Astrocyte of the cerebellum (primary cell): ENCODE measurements around the gene UBE2U.
"Not testable (repeated sequence)": the region's sequence is repeated elsewhere in the genome, so short reads cannot be mapped to it uniquely, and the experiment has no call there.

Source experiments
- DNase-seq: peaks from one replicate; pipeline ENCODE4 v3.0.0-alpha.2; 2011; ENCODE audit warnings: low read depth
- H3K4me3 ChIP-seq: 2 replicates; pipeline ENCODE4 v1.5.1; 2011; ENCODE audit warnings: mild to moderate bottlenecking, low read depth, low read length, moderate library complexity
- in situ Hi-C: cut with HindIII; loops from 2 replicates; pipeline ENCODE4 v1.10.0; 2017; ENCODE audit warnings: low sequenced_read_pairs
- TF ChIP-seq, protein P1 (sequence below): IDR thresholded peaks from 2 replicates; pipeline ENCODE4 v1.5.1; 2012; ENCODE audit warnings: low read length, low read depth, moderate library complexity, mild to moderate bottlenecking; ENCODE audit errors: missing control alignments

Gene UBE2U

DNA sequence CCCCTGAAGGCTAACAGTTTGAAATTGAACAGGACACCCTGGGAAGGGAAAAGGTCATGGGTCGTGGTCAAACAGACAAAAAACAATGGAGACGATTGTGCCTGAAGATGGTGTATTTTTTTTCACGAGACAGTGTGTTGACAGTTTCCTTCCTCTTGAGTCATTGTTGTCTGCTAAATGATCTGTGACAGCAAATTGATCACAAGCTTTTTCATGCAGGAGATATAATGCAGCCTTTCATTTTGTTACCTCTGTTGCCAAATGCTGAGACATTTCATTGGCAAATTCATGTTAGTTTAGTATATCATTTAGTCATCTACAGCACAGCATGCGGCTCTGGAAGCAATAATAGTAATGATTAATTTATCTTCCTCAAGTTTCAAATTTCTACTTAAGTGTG, 27.7 kb downstream of the UBE2U start:
- DNase-seq: no peak

DNA sequence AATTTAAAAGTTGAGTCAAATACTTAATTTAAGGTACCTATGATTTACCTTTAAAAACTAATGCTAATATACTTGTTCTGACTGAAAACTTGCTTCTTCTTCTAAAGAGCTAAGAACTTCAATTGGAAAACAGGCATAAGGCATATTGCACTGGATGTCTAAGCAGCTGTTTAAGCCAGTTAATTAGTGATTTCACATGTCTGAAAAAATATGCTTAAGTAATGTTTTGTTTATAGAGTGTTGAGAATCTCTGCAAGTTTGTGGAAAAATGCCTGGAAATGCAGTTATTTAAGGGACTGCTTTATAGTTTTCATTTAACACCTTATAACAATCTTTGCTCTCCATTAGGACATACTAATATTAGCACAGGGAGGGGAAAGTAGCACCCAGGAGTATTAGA, 28.2 kb downstream of the UBE2U start:
- TF ChIP-seq, protein P1, sequence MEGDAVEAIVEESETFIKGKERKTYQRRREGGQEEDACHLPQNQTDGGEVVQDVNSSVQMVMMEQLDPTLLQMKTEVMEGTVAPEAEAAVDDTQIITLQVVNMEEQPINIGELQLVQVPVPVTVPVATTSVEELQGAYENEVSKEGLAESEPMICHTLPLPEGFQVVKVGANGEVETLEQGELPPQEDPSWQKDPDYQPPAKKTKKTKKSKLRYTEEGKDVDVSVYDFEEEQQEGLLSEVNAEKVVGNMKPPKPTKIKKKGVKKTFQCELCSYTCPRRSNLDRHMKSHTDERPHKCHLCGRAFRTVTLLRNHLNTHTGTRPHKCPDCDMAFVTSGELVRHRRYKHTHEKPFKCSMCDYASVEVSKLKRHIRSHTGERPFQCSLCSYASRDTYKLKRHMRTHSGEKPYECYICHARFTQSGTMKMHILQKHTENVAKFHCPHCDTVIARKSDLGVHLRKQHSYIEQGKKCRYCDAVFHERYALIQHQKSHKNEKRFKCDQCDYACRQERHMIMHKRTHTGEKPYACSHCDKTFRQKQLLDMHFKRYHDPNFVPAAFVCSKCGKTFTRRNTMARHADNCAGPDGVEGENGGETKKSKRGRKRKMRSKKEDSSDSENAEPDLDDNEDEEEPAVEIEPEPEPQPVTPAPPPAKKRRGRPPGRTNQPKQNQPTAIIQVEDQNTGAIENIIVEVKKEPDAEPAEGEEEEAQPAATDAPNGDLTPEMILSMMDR: no peak
- in situ Hi-C loops: loop anchor here (25.0 kb wide), 2 partner anchors 319 to 544 kb away; no protein-coding TSS in a partner anchor
- DNase-seq: no peak
- H3K4me3 ChIP-seq: no peak overlapping the region

More for the DNA sequence above, 27.7 kb downstream of the UBE2U start:
- TF ChIP-seq, protein P1: no peak
- in situ Hi-C loops: loop anchor here (25.0 kb wide), 2 partner anchors 319 to 544 kb away; no protein-coding TSS in a partner anchor
- H3K4me3 ChIP-seq: no peak overlapping the region

DNA sequence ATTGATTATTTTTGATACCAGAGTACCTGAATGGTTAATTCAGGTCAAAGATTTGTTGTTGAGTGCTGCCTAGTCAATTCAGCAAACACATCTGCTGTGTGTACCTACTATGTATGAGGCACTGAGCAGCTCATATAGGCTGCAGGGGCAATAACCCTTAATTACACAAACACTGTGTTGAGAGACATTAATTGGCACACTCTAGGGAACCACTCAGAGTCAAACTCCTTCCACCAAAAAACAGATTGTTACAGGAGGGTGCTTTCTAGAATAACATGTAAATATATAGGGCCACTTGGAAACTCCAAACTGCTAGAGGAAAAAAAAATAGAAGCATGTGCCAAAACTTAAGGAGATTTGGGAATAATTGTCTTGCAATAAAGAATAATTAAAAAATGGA, 31.3 kb downstream of the UBE2U start:
- DNase-seq: no peak
- in situ Hi-C loops: loop anchor here (25.0 kb wide), 2 partner anchors 322 to 547 kb away; no protein-coding TSS in a partner anchor
- H3K4me3 ChIP-seq: no peak overlapping the region
- TF ChIP-seq, protein P1: no peak

DNA sequence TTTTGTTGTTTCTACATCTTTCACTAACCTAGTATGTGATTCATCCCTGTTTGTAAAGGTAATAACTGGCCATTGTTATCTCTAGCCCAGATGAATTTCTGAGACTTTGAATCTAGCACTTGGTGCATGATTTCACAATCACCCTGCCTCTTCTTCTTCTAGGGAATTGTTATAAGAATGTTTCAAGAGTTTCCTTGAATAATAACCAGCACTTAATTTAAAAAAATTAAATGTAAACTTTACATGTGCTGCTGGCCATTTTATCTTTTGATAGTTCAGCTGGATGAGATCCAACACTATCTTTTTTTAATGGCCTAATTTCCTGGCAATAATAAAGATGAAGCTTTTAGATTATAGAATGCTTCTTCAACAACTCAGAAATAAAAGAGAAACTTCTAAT, 31.8 kb downstream of the UBE2U start:
- in situ Hi-C loops: loop anchor here (25.0 kb wide), 2 partner anchors 323 to 548 kb away; no protein-coding TSS in a partner anchor
- DNase-seq: no peak
- H3K4me3 ChIP-seq: no peak overlapping the region
- TF ChIP-seq, protein P1: no peak

DNA sequence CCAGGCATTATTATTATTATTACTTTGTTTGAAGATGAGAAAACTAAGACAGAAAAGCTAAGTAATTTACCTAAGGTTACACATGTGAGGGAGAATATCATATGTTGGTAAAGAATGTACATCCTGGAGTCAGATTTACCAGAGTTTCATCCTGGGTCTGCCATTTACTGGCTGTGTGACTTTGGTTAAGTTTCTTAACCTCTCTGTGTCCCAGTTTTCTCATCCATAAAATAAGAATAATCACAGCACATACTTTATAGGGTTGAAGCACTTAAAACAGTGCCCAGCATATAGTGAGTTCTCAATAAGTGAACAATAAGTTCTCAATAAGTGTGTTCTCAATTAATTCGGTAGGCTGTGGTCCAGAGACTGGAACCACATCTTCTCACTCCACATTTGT, 32.5 kb downstream of the UBE2U start:
- TF ChIP-seq, protein P1: no peak
- no peak overlapping the region for H3K4me3 ChIP-seq
- in situ Hi-C loops: loop anchor here (25.0 kb wide), 2 partner anchors 324 to 549 kb away; no protein-coding TSS in a partner anchor
- no peak for DNase-seq

DNA sequence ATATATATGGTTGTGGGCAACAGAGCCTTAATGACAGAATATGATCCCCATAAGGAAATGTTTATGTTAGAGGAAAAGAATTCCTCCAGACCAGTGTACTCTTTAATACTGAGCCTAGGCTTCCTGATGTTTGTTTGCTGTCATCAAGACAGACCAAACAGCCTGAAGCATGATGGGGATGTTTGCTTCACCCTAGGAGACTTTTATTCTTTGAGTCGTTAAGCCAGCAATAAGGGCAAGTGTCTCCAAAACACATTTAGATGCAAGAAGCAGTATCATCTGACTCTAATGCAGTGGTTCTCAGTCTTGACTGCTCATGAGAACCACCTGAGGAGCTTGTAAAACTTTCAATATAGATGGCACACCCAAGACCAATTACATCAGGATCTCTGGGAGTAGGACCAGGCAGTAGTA, 33.1 kb downstream of the UBE2U start:
- H3K4me3 ChIP-seq: no peak overlapping the region
- no peak for DNase-seq
- TF ChIP-seq, protein P1: no peak
- in situ Hi-C loops: loop anchor here (25.0 kb wide), 2 partner anchors 324 to 549 kb away; no protein-coding TSS in a partner anchor

DNA sequence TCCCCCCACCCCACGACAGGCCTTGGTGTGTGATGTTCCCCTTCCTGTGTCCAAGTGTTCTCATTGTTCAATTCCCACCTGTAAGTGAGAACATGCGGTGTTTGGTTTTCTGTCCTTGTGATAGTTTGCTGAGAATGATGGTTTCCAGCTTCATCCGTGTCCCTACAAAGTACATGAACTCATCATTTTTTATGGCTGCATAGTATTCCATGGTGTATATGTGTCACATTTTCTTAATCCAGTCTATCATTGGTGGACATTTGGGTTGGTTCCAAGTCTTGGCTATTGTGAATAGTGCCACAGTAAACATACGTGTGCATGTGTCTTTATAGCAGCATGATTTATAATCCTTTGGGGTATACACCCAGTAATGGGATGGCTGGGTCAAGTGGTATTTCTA, 36.1 kb downstream of the UBE2U start:
- in situ Hi-C loops: loop anchor here (25.0 kb wide), 2 partner anchors 327 to 552 kb away; no protein-coding TSS in a partner anchor
- not testable (repeated sequence) for DNase-seq

More for the DNA sequence above, 36.1 kb downstream of the UBE2U start:
- not testable (repeated sequence) for H3K4me3 ChIP-seq
